ENCODE measurements around the gene KDM1A.

Gene KDM1A

GRCh38 chr1:23023174-23023845 is 4.0 kb downstream of the KDM1A start:
- TF ChIP-seq EZH2 (optimal IDR thresholded peaks at IDR 0.05; ENCODE audit: low read depth, low read length) (no peak), EZH2phosphoT487 (IDR thresholded peaks at IDR 0.05; ENCODE audit: low read length) (no peak), CTCF (IDR thresholded peaks at IDR 0.05; ENCODE audit: low read length) (no peak)
- H3K36me3 ChIP-seq (replicated peaks; ENCODE audit: insufficient read depth, low read length), result no peaks in the 10 kb centered on the region
- no peaks in the 10 kb centered on the region for H3F3A ChIP-seq (ENCODE audit: insufficient read depth, low read length)
- H3K9me3 ChIP-seq (replicated peaks; ENCODE audit: insufficient read depth, low read length), result no peaks in the 10 kb centered on the region
- no peaks in the 10 kb centered on the region for H3K9me2 ChIP-seq (replicated peaks; ENCODE audit: insufficient read depth, low read length)
- no peaks in the 10 kb centered on the region for H3K27me3 ChIP-seq (replicated peaks; ENCODE audit: insufficient read depth, low read length)
- H4K20me1 ChIP-seq (ENCODE audit: insufficient read depth, low read length), result no peaks in the 10 kb centered on the region
- H3K79me2 ChIP-seq (ENCODE audit: low read length), result peaks cover 86% of the 10 kb centered on the region
- no peak for DNase-seq
- H3K4me3 ChIP-seq (ENCODE audit: low read length), result no peak overlapping the region
- no peak overlapping the region for H3K27ac ChIP-seq (ENCODE audit: low read length)
- no peak overlapping the region for H3K4me2 ChIP-seq (ENCODE audit: low read depth, low read length)
- no peak overlapping the region for H2AFZ ChIP-seq (ENCODE audit: low read length)
- no peak overlapping the region for H3K9ac ChIP-seq (ENCODE audit: low read length)
- no peaks in the 10 kb centered on the region; the same call in 1 of the 2 replicates for H3K4me1 ChIP-seq (ENCODE audit: low read length)

GRCh38 chr1:23026568-23026967 is 7.3 kb downstream of the KDM1A start:
- no peaks in the 10 kb centered on the region for H3F3A ChIP-seq (ENCODE audit: insufficient read depth, low read length)
- no peaks in the 10 kb centered on the region for H3K9me3 ChIP-seq (replicated peaks; ENCODE audit: insufficient read depth, low read length)
- TF ChIP-seq CTCF (IDR thresholded peaks at IDR 0.05; ENCODE audit: low read length), result no peak
- TF ChIP-seq EZH2 (optimal IDR thresholded peaks at IDR 0.05; ENCODE audit: low read depth, low read length), result no peak
- no peak for TF ChIP-seq EZH2phosphoT487 (IDR thresholded peaks at IDR 0.05; ENCODE audit: low read length)
- no peak for DNase-seq
- no peak overlapping the region for H3K4me2 ChIP-seq (ENCODE audit: low read depth, low read length)
- H3K9me2 ChIP-seq (replicated peaks; ENCODE audit: insufficient read depth, low read length), result no peaks in the 10 kb centered on the region
- no peak overlapping the region for H2AFZ ChIP-seq (ENCODE audit: low read length)
- no peaks in the 10 kb centered on the region for H3K36me3 ChIP-seq (replicated peaks; ENCODE audit: insufficient read depth, low read length)
- H3K79me2 ChIP-seq (ENCODE audit: low read length), result peaks cover 84% of the 10 kb centered on the region
- H3K27me3 ChIP-seq (replicated peaks; ENCODE audit: insufficient read depth, low read length), result no peaks in the 10 kb centered on the region
- no peak overlapping the region for H3K9ac ChIP-seq (ENCODE audit: low read length)
- peaks cover 11% of the 10 kb centered on the region; the same call in 1 of the 2 replicates for H3K4me1 ChIP-seq (ENCODE audit: low read length)
- H3K4me3 ChIP-seq (ENCODE audit: low read length), result no peak overlapping the region
- no peaks in the 10 kb centered on the region for H4K20me1 ChIP-seq (ENCODE audit: insufficient read depth, low read length)
- H3K27ac ChIP-seq (ENCODE audit: low read length), result no peak overlapping the region

GRCh38 chr1:23027352-23027907 is 8.2 kb downstream of the KDM1A start:
- Histone ChIP-seq H3K27me3 (replicated peaks; ENCODE audit: insufficient read depth, low read length) (no peaks in the 10 kb centered on the region), H3K79me2 (ENCODE audit: low read length) (peaks cover 82% of the 10 kb centered on the region), H4K20me1 (ENCODE audit: insufficient read depth, low read length) (no peaks in the 10 kb centered on the region), H3K36me3 (replicated peaks; ENCODE audit: insufficient read depth, low read length) (no peaks in the 10 kb centered on the region), H3K4me1 (ENCODE audit: low read length) (peaks cover 11% of the 10 kb centered on the region; the same call in 1 of the 2 replicates), H3F3A (ENCODE audit: insufficient read depth, low read length) (no peaks in the 10 kb centered on the region), H3K9me3 (replicated peaks; ENCODE audit: insufficient read depth, low read length) (no peaks in the 10 kb centered on the region), H3K4me2 (ENCODE audit: low read depth, low read length) (no peak overlapping the region), H2AFZ (ENCODE audit: low read length) (no peak overlapping the region), H3K9ac (ENCODE audit: low read length) (no peak overlapping the region), H3K4me3 (ENCODE audit: low read length) (no peak overlapping the region), H3K9me2 (replicated peaks; ENCODE audit: insufficient read depth, low read length) (no peaks in the 10 kb centered on the region), H3K27ac (ENCODE audit: low read length) (no peak overlapping the region)
- TF ChIP-seq EZH2phosphoT487 (IDR thresholded peaks at IDR 0.05; ENCODE audit: low read length) (no peak), EZH2 (optimal IDR thresholded peaks at IDR 0.05; ENCODE audit: low read depth, low read length) (no peak), CTCF (IDR thresholded peaks at IDR 0.05; ENCODE audit: low read length) (no peak)
- DNase-seq, result no peak

Measured in MM.1S (cell line).